Smooth muscle cell (in vitro differentiated cells): ENCODE measurements around the gene SMG6. TPM values are rescaled to one million over a fixed set of nuclear protein-coding genes. Genes with fewer than 3 reads are reported as not detected.

Source experiments
- DNase-seq: peaks from one replicate; lab custom pipeline; 2025; ENCODE audit not compliant: unreplicated experiment; lab: John Stamatoyannopoulos, UW
- H2AFZ ChIP-seq: fragments of 200-600 bp; sonication (generic); 2 replicates; pipeline ENCODE4 v1.6.0; 2016; ENCODE audit warnings: antibody characterized with exemption, low read depth, mild to moderate bottlenecking
- H3F3A ChIP-seq: fragments of 200-600 bp; sonication (generic); 2 replicates; pipeline ENCODE4 v1.6.0; 2017; ENCODE audit warnings: antibody characterized with exemption, low read depth
- H3K27ac ChIP-seq: fragments of 200-600 bp; sonication (generic); 2 replicates; pipeline ENCODE4 v1.5.1; 2016; ENCODE audit warnings: low read depth, mild to moderate bottlenecking
- H3K27me3 ChIP-seq: fragments of 200-600 bp; sonication (generic); 2 replicates; pipeline ENCODE4 v1.6.1; 2016; ENCODE audit warnings: low read depth, mild to moderate bottlenecking
- H3K36me3 ChIP-seq: fragments of 200-600 bp; sonication (generic); 2 replicates; pipeline ENCODE4 v1.5.1; 2016; ENCODE audit warnings: low read depth
- H3K4me1 ChIP-seq: fragments of 200-600 bp; sonication (generic); 2 replicates; pipeline ENCODE4 v1.5.1; 2016; ENCODE audit warnings: low read depth
- H3K4me2 ChIP-seq: fragments of 200-600 bp; sonication (generic); 2 replicates; pipeline ENCODE4 v1.6.0; 2016; ENCODE audit warnings: mild to moderate bottlenecking
- H3K4me3 ChIP-seq: fragments of 200-600 bp; sonication (generic); 2 replicates; pipeline ENCODE4 v1.5.1; 2016; ENCODE audit warnings: mild to moderate bottlenecking
- H3K79me2 ChIP-seq: fragments of 200-600 bp; sonication (generic); 2 replicates; pipeline ENCODE4 v1.6.0; 2016; ENCODE audit warnings: low read depth, mild to moderate bottlenecking
- H3K9ac ChIP-seq: fragments of 200-600 bp; sonication (generic); 2 replicates; pipeline ENCODE4 v1.6.0; 2016; ENCODE audit warnings: low read depth
- H3K9me3 ChIP-seq: fragments of 200-600 bp; sonication (generic); replicated peaks from 2 replicates; pipeline ENCODE4 v1.5.1; 2016; ENCODE audit warnings: low read depth
- H4K20me1 ChIP-seq: fragments of 200-600 bp; sonication (generic); 2 replicates; pipeline ENCODE4 v1.6.0; 2016; ENCODE audit warnings: low read depth
- WGBS: methylation state at CpG from one replicate; pipeline ENCODE4 v1.1.7; 2016; ENCODE audit warnings: low lambda C conversion rate; 5-methylcytosine and 5-hydroxymethylcytosine counted together
- polyA plus RNA-seq: library from polyadenylated mRNA; unstranded; fragments of >200 nt; fragmentation: Nextera tagmentation; extraction: Ambion mirVana; gene quantifications from 2 replicates; pipeline ENCODE4 v1.2.1, GENCODE V29; 2016
- total RNA-seq: library from RNA; depleted of rRNA; stranded (reverse); fragments of >200 nt; gene quantifications from 2 replicates; pipeline ENCODE4 v1.2.3, GENCODE V29; 2014
- TF ChIP-seq, protein P1 (sequence below): fragments of 200-600 bp; sonication (generic); IDR thresholded peaks from 2 replicates; pipeline ENCODE4 v1.5.1; 2017; ENCODE audit warnings: borderline replicate concordance, mild to moderate bottlenecking, antibody characterized with exemption; ENCODE audit not compliant: insufficient read depth, poor library complexity, severe bottlenecking

SMG6 gene
- total and polyA plus RNA-seq, 2 experiments from 2014 or later, result 10.6 to 21.4 TPM

DNA sequence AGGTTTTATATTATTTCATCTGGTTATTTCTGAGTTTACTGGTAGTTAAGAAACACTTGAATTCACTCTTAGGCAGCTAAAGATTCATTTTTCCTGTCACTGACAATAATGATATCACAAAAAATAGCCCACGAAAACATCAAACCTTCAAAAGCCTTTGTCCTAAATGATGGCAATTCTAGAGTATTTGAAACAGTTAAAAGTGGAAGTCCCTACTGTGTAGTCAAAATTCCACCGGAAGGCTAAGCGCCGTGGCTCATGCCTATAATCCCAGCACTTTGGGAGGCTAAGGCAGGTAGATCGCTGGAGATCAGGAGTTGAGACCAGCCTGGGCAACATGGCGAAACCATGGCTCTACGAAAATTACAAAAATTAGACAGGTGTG lies 145.2 kb downstream of the SMG6 start:
- Histone ChIP-seq H3K9ac (no peak overlapping the region), H3K27ac (peak overlapping the region; percentile 92), H3K9me3 (no peaks in the 10 kb centered on the region), H3K4me1 (peaks cover 12% of the 10 kb centered on the region), H3K4me2 (peak overlapping the region; percentile 34), H3K27me3 (no peaks in the 10 kb centered on the region), H3K79me2 (no peaks in the 10 kb centered on the region), H3F3A (peaks cover 15% of the 10 kb centered on the region), H3K4me3 (no peak overlapping the region), H4K20me1 (no peaks in the 10 kb centered on the region), H3K36me3 (no peaks in the 10 kb centered on the region), H2AFZ (no peak overlapping the region)
- WGBS, result 94% methylated on average over 7 of the region's 7 CpGs
- DNase-seq, result no peak
- TF ChIP-seq, protein P1, sequence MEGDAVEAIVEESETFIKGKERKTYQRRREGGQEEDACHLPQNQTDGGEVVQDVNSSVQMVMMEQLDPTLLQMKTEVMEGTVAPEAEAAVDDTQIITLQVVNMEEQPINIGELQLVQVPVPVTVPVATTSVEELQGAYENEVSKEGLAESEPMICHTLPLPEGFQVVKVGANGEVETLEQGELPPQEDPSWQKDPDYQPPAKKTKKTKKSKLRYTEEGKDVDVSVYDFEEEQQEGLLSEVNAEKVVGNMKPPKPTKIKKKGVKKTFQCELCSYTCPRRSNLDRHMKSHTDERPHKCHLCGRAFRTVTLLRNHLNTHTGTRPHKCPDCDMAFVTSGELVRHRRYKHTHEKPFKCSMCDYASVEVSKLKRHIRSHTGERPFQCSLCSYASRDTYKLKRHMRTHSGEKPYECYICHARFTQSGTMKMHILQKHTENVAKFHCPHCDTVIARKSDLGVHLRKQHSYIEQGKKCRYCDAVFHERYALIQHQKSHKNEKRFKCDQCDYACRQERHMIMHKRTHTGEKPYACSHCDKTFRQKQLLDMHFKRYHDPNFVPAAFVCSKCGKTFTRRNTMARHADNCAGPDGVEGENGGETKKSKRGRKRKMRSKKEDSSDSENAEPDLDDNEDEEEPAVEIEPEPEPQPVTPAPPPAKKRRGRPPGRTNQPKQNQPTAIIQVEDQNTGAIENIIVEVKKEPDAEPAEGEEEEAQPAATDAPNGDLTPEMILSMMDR, result no peak

GRCh38 chr17:2157675-2158395 lies 145.8 kb downstream of the SMG6 start:
- peaks cover 15% of the 10 kb centered on the region for H3F3A ChIP-seq
- DNase-seq, result no peak
- H3K27me3 ChIP-seq, result no peaks in the 10 kb centered on the region
- H3K4me1 ChIP-seq, result peaks cover 12% of the 10 kb centered on the region
- H4K20me1 ChIP-seq, result no peaks in the 10 kb centered on the region
- no peak overlapping the region for H3K4me3 ChIP-seq
- H3K9me3 ChIP-seq, result no peaks in the 10 kb centered on the region
- WGBS, result 37% methylated on average over 3 of the region's 3 CpGs
- H3K4me2 ChIP-seq, result peak overlapping the region; percentile 34
- H2AFZ ChIP-seq, result no peak overlapping the region
- H3K27ac ChIP-seq, result peak overlapping the region; percentile 92
- no peaks in the 10 kb centered on the region for H3K79me2 ChIP-seq
- TF ChIP-seq, protein P1, result no peak
- no peaks in the 10 kb centered on the region for H3K36me3 ChIP-seq
- H3K9ac ChIP-seq, result peak overlapping the region; percentile 52

DNA sequence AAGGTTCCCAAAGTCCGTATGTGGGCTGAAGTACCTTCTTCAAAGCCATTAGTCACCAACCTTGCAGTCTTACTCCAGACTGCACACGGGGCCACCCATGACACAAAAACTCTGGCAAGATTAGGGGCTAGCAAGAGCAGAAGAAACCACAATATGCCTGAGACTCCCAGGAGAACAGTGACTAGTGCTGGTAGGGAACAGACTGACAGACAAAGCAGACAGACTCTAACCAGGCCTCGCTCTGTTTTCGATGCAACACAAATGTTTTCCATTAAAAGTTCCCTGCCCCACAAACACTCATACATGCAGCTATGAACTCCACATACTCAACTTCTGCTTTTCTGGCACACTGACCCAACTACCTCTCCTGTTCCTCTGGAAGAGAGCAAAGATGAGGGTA lies 146.5 kb downstream of the SMG6 start:
- no peaks in the 10 kb centered on the region for H3K27me3 ChIP-seq
- no peaks in the 10 kb centered on the region for H3K36me3 ChIP-seq
- 21% methylated on average over 4 of the region's 4 CpGs for WGBS
- TF ChIP-seq, protein P1, result no peak
- peak overlapping the region; percentile 92 for H3K27ac ChIP-seq
- no peaks in the 10 kb centered on the region for H3K79me2 ChIP-seq
- H2AFZ ChIP-seq, result no peak overlapping the region
- no peak for DNase-seq
- H3F3A ChIP-seq, result peaks cover 15% of the 10 kb centered on the region
- H3K4me1 ChIP-seq, result peaks cover 12% of the 10 kb centered on the region
- H3K9me3 ChIP-seq, result no peaks in the 10 kb centered on the region
- H4K20me1 ChIP-seq, result no peaks in the 10 kb centered on the region
- H3K9ac ChIP-seq, result peak overlapping the region; percentile 52
- peak overlapping the region; percentile 34 for H3K4me2 ChIP-seq
- no peak overlapping the region for H3K4me3 ChIP-seq

- no peak overlapping the region for H3K4me3 ChIP-seq
- peak overlapping the region; percentile 34 for H3K4me2 ChIP-seq
- WGBS, result 79% methylated on average over 8 of the region's 8 CpGs
These were observed 146.9 kb downstream of the SMG6 start for GRCh38 chr17:2156666-2157065.

More at GRCh38 chr17:2156666-2157065, 146.9 kb downstream of the SMG6 start:
- H4K20me1 ChIP-seq, result no peaks in the 10 kb centered on the region
- H3F3A ChIP-seq, result peaks cover 15% of the 10 kb centered on the region
- TF ChIP-seq, protein P1, result no peak
- H3K9ac ChIP-seq, result no peak overlapping the region
- no peaks in the 10 kb centered on the region for H3K9me3 ChIP-seq
- no peak overlapping the region for H2AFZ ChIP-seq
- peaks cover 12% of the 10 kb centered on the region for H3K4me1 ChIP-seq
- H3K36me3 ChIP-seq, result no peaks in the 10 kb centered on the region
- H3K79me2 ChIP-seq, result no peaks in the 10 kb centered on the region
- H3K27ac ChIP-seq, result peak overlapping the region; percentile 92
- no peaks in the 10 kb centered on the region for H3K27me3 ChIP-seq
- DNase-seq, result no peak
